Measurements from ENCODE around the gene CEACAM3.
A peak's percentile ranks its signal among the peaks of the same experiment; 100 is the strongest.

The CEACAM3 gene

GRCh38 chr19:41793414-41793727 lies 3.0 kb upstream of the CEACAM3 start:
- DNase-seq: no peak

GRCh38 chr19:41795031-41795461 lies 1.3 kb upstream of the CEACAM3 start:
- peak; percentile 7 to 56 for DNase-seq

- DNase-seq: no peak
Measured at GRCh38 chr19:41796901-41797300, 514 bp downstream of the CEACAM3 start.

GRCh38 chr19:41799444-41800000 lies 3.1 kb downstream of the CEACAM3 start:
- no peak for DNase-seq

- no peak for DNase-seq
Measured at GRCh38 chr19:41801031-41801430, 4.6 kb downstream of the CEACAM3 start.

GRCh38 chr19:41801792-41802211 lies 5.4 kb downstream of the CEACAM3 start:
- DNase-seq: no peak

GRCh38 chr19:41802770-41803169 lies 6.4 kb downstream of the CEACAM3 start:
- no peak for DNase-seq

GRCh38 chr19:41804336-41804735 lies 7.9 kb downstream of the CEACAM3 start:
- no peak for DNase-seq

GRCh38 chr19:41807176-41807575 lies 10.8 kb downstream of the CEACAM3 start:
- DNase-seq: no peak

- no peak for DNase-seq
Measured at GRCh38 chr19:41808663-41809566, 12.5 kb downstream of the CEACAM3 start.

GRCh38 chr19:41810301-41810700 lies 13.9 kb downstream of the CEACAM3 start:
- no peak for DNase-seq

GRCh38 chr19:41811036-41811435 lies 14.6 kb downstream of the CEACAM3 start:
- DNase-seq: no peak

GRCh38 chr19:41811981-41812380 lies 15.6 kb downstream of the CEACAM3 start:
- no peak for DNase-seq

GRCh38 chr19:41813911-41814310 lies 17.5 kb downstream of the CEACAM3 start:
- DNase-seq: no peak

GRCh38 chr19:41815301-41815700 lies 18.9 kb downstream of the CEACAM3 start:
- no peak for DNase-seq

GRCh38 chr19:41816761-41817160 lies 20.4 kb downstream of the CEACAM3 start:
- DNase-seq: no peak

GRCh38 chr19:41821003-41821735 lies 24.8 kb downstream of the CEACAM3 start:
- DNase-seq: peak in 1 of 2 experiments; percentile 40

- no peak for DNase-seq
Measured at GRCh38 chr19:41837981-41838708, 41.8 kb downstream of the CEACAM3 start.

- DNase-seq: no peak
Measured at GRCh38 chr19:41839211-41839610, 42.8 kb downstream of the CEACAM3 start.

GRCh38 chr19:41843371-41843770 lies 47.0 kb downstream of the CEACAM3 start:
- no peak for DNase-seq

- DNase-seq: no peak
Measured at GRCh38 chr19:41844601-41845000, 48.2 kb downstream of the CEACAM3 start, which contains the start of gene LYPD4. Gene LYPD4 (minus strand): TSS chr19:41844683. CDS start chr19:41839285, 5,398 bp downstream.

GRCh38 chr19:41845001-41845050 lies 48.4 kb downstream of the CEACAM3 start, which contains the start of gene DMRTC2:
Gene DMRTC2 (plus strand): TSS chr19:41845042. CDS start chr19:41847429, 2,387 bp downstream.
- DNase-seq: no peak

- no peak for DNase-seq
Measured at GRCh38 chr19:41845051-41845590, 48.7 kb downstream of the CEACAM3 start.

All from NCI-H446 (cell line).